Right ventricle myocardium superior (tissue), 1 donor: ENCODE results near the gene TXN2. TPM values are rescaled to one million over a fixed set of nuclear protein-coding genes. Genes with fewer than 3 reads are reported as not detected.

Experiments
- ATAC-seq: fragments of 200-7000 bp; cut with Tn5 transposase; one replicate; pipeline ENCODE4 v1.9.1; 2020; ENCODE audit warnings: mild to moderate bottlenecking; ENCODE audit not compliant: poor library complexity
- DNase-seq: peaks from one replicate; pipeline ENCODE4 v3.0.0-alpha.2; 2020
- intact Hi-C: fragments of 100-400 bp; cut with DNase I; formaldehyde crosslinking; loops from one replicate; pipeline ENCODE4 v1.11.2; 2022
- total RNA-seq: library from RNA; stranded (reverse); fragmentation: NEBNext Ultra II Directional; extraction: Animal tissue kit (Norgen Biotek cat#: 25700); gene quantifications from one replicate; pipeline ENCODE4 v1.2.1, GENCODE V29; 2021
- donor health status: DM: no; HTN: yes; CAD: no; lungs with severe emphysema.

TXN2 gene
- total RNA-seq, 1 donor from 2014 or later, result 123 TPM

DNA sequence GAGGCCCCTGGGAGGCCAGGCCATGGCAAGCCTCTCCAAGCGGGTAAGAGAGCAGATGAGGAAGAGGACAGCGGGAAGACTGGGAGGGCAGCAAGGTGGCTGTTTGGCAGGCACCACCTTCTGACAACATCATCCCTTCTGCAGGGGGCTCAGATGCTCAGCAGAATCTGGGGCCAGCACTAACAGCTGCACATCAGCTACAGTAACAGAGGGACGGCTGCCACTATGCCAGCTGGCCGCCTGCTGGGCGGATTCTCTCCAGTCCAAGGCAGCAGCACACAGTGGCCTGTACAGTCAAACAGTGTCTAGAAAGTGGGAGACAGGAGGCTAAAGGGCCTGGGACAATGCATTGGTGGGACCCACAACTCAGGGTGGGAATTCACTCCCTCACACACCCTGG lies 10.7 kb upstream of the TXN2 start:
- no peak for DNase-seq
- intact Hi-C loops, result no loop called here
- no peak for ATAC-seq

GRCh38 chr22:36491155-36491554 lies 9.7 kb upstream of the TXN2 start:
- no peak for DNase-seq
- intact Hi-C loops, result no loop called here
- no peak for ATAC-seq

GRCh38 chr22:36486619-36487384 lies 5.4 kb upstream of the TXN2 start:
- ATAC-seq (no peak), DNase-seq (no peak)
- intact Hi-C loops, result no loop called here

- intact Hi-C loops, result no loop called here
- no peak for ATAC-seq
- no peak for DNase-seq
Observed at GRCh38 chr22:36480941-36481392, 473 bp downstream of the TXN2 start.

GRCh38 chr22:36478966-36479365 lies 2.5 kb downstream of the TXN2 start:
- intact Hi-C loops, result no loop called here
- no peak for DNase-seq
- ATAC-seq, result no peak

- ATAC-seq, result no peak
- DNase-seq, result no peak
- intact Hi-C loops, result no loop called here
Observed at GRCh38 chr22:36475341-36475740, 6.1 kb downstream of the TXN2 start.

DNA sequence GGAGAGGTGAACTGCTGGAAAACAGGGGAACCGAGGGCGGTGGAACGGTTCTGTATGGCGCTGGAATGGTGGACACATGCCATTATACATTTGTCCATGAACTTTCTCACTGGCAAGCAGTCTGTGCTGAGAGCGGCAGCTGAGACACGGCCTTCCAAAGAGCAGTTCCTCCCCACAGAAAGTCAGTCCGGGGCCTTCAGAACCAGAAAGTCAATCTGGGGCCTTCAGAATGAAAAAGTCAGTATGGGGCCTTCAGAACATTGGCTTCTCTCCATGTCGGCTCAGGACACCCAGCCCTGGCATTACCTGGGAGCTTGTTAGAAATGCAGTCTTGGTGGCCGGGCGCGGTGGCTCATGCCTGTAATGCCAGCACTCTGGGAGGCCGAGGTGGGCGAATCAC lies 8.8 kb downstream of the TXN2 start:
- DNase-seq (no peak), ATAC-seq (no peak)
- intact Hi-C loops, result loop anchor here (5.0 kb wide), 1 partner anchor 170 kb away; no protein-coding TSS in a partner anchor

DNA sequence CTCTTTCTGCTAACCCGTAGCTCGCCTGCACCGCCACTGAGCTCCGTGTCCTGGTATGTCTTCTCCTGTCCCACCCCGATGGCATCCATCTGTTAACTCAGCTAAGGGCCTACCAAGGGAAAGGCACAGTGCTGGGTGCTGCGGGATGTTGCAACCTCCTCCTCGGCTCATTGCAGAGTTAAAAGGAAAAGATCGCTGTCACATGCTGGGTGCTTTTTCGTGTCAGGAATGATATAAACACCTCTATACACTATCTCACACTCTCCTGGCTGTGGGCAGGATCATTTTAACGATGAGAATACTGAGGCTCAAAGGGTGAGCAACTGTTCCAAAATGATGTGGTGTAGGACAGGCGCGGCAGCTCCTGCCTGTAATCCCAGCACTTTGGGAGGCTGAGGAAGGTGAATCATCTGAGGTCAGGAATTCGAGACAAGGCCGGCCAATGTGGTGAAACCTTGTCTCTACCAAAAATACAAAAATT lies 10.1 kb downstream of the TXN2 start:
- intact Hi-C loops, result loop anchor here (5.0 kb wide), 1 partner anchor 169 kb away; no protein-coding TSS in a partner anchor
- no peak for DNase-seq

DNA sequence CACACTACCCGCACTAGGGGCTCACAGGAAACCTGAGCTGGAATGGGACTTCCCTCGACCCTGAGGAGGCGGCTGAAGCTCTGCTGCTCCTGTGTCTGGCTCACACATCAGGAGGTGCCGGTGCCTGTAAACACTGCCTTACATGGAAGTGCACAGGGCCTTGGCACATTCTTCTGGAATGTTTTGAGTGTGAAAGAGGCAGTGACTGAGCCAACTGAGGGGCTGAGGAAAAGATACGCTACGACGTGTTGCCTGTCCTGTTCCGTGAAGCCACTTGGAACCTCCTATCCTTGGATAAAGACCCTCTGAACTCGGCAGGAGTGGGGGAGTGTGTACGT lies 10.5 kb downstream of the TXN2 start:
- ATAC-seq, result no peak
- DNase-seq, result no peak
- intact Hi-C loops, result loop anchor here (5.0 kb wide), 1 partner anchor 169 kb away; no protein-coding TSS in a partner anchor

More for the DNA sequence above, 10.1 kb downstream of the TXN2 start:
- no peak for ATAC-seq

DNA sequence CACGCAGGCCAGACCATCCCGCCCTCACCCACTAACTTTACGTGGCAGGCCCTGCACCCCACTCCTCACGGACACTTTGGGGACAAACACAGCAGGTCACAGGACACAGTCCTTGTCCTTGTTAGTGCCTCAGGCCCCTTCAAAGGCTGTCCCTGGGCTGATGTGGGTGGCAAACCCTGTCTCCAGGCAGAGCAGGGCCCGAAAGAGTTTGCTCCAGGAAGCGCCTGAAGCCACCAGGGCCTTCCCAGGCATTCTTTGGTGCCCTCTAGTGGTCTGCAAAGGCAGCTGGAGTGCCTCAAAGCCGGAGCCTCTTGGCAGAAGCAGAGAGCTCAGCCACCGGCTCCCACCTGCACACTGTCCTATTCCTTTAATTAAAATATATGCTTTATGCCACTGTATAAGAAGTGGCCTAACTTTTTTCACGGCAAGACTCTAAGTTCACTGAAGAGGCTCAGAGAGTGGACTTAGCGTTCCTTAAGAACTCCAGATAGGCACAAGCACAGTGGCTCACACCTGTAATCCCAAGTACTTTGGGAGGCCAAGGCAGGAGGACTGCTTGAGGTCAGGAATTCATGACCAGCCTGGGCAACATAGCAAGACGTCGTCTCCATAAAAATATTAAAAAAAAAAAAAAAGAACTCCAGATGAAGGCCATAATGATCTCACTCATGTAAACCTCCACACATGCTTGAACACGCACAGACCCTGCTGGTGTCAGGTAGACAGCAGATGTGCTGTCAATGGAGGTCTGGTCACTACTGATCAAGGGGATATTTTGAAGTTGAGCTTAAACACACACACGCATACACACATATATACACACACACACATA lies 11.1 kb downstream of the TXN2 start:
- intact Hi-C loops, result loop anchor here (5.0 kb wide), 1 partner anchor 168 kb away; no protein-coding TSS in a partner anchor
- DNase-seq, result peak; percentile 87
- peak; percentile 80 for ATAC-seq

DNA sequence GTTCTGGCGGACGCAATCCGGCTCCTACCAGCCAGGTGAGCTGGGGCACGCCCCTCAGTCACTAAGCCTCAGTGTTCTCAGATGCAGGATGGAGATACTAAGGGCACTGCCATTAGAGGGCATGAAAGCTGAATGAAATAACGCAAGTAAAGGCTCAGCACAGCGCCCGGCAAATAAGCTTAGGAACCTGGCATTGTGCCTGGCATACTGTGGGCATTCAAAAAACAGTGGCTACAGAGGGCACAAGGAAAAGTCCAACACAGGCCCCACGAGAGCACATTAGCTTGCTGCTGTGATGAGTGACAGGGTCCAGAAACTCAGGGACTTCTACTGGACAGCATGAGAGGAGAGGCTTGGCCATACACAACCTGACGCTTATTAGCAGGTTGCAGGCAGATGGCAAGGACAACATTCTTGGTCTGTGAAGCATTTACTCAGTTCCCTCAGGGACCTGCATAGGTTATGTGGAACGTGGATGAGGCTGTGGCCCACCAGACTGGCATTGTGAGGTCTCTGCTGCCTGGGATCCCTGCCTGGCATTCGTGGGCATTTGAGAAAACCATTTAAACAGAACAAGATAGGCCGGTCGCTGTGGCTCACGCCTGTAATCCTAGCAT lies 12.2 kb downstream of the TXN2 start:
- intact Hi-C loops, result loop anchor here (5.0 kb wide), 2 partner anchors 82 to 147 kb away; partner anchors contain the start of gene MYH9
- ATAC-seq, result peak; percentile 9
- no peak for DNase-seq

- intact Hi-C loops, result loop anchor here (5.0 kb wide), 2 partner anchors 81 to 146 kb away; partner anchors contain the start of gene MYH9
- DNase-seq (no peak), ATAC-seq (peak; percentile 10)
Observed at GRCh38 chr22:36467946-36468345, 13.5 kb downstream of the TXN2 start.

- DNase-seq, result peak; percentile 83
- peak; percentile 51 for ATAC-seq
- intact Hi-C loops, result loop anchor here (5.0 kb wide), 2 partner anchors 80 to 145 kb away; partner anchors contain the start of gene MYH9
Observed at GRCh38 chr22:36467042-36467810, 14.2 kb downstream of the TXN2 start.

- ATAC-seq (no peak), DNase-seq (no peak)
- intact Hi-C loops, result loop anchor here (5.0 kb wide), 2 partner anchors 79 to 144 kb away; partner anchors contain the start of gene MYH9
Observed at GRCh38 chr22:36466258-36466657, 15.2 kb downstream of the TXN2 start.

DNA sequence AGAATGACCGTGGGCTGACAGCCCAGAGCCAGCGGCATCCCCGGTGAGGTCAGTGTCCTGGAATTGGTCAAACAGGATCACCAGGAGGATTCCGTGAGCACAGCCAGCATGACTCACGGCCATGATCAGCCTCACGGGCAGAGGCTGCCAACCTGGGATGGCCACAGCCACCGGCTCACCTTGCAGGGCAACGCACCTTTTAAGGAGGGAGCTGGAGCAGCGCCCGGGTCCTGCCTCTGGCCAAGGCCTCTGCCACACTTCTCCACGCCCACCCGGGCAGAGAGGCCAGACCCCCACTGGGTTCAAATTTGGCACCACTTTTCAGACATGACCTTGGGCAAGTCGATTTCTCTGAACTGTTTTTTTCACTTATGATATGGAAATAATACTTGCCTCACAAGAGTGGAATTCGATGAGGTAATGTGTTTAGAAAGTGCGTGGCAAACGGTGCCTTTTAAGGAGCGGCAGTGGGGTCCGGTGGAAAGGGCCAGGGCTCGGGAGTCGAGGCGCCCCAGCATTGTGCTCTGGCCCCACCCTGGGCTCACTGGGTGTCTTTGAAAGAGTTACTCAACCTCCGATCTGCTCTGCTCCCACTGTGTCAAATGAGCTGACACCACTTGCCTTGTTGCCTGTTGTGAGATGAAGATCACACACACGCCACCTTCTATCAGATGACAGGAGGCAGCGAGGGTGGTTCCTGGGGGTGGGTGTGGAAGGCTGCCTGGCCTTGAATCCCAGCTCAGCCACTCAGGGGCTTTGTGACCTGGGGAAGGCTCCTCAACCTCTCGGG lies 16.0 kb downstream of the TXN2 start:
- intact Hi-C loops, result loop anchor here (5.0 kb wide), 2 partner anchors 78 to 143 kb away; partner anchors contain the start of gene MYH9
- ATAC-seq, result peak; percentile 61

GRCh38 chr22:36464715-36465231 lies 16.7 kb downstream of the TXN2 start:
- intact Hi-C loops, result loop anchor here (5.0 kb wide), 2 partner anchors 77 to 142 kb away; partner anchors contain the start of gene MYH9
- DNase-seq, result no peak
- no peak for ATAC-seq

More for the DNA sequence above, 16.0 kb downstream of the TXN2 start:
- peak; percentile 81 for DNase-seq

DNA sequence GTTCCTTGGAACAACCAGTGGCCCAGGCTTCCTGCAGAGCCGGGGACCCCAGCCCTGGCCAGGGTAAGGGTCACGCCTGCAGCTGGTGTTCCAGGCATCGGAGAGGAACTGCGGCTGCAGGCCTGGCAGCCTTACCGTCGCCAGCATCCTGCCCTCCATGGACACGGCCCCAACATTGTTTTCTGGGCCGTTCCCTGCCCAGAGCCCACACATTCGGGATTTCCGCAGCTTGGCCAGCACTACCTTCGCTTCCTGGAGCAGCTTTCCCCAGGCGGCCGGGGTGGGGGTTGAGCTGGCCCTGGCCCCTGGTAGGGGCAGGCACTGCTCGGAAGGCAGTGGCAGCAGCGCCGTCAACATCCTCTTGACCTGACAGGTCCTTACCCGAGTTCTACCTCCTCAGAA lies 17.7 kb downstream of the TXN2 start:
- DNase-seq, result peak; percentile 77
- intact Hi-C loops, result no loop called here

More for the DNA sequence above, 17.7 kb downstream of the TXN2 start:
- no peak for ATAC-seq
